BE2C (cell line): Measurements from ENCODE around the gene SRGAP3.

Source experiments
- DNase-seq: peaks from one replicate; pipeline ENCODE4 v3.0.0-alpha.2; 2020
- H3K27me3 ChIP-seq: fragments of 250-450 bp; sonication (Bioruptor Pico); 2 replicates; pipeline ENCODE4 v1.5.1; 2020; ENCODE audit warnings: mild to moderate bottlenecking
- H3K36me3 ChIP-seq: fragments of 250-450 bp; sonication (Bioruptor Pico); 2 replicates; pipeline ENCODE4 v1.5.1; 2020; ENCODE audit warnings: mild to moderate bottlenecking
- H3K4me1 ChIP-seq: fragments of 250-450 bp; sonication (Bioruptor Pico); 2 replicates; pipeline ENCODE4 v1.5.1; 2020
- H3K4me3 ChIP-seq: 2 replicates; pipeline ENCODE4 v1.5.1; 2011; ENCODE audit warnings: low read depth, low read length
- H3K9me3 ChIP-seq: fragments of 250-450 bp; sonication (Bioruptor Pico); 2 replicates; pipeline ENCODE4 v1.5.1; 2020
- CTCF ChIP-seq: IDR thresholded peaks from 2 replicates; pipeline ENCODE4 v1.5.1; 2012; ENCODE audit warnings: mild to moderate bottlenecking, low read depth, low read length

SRGAP3 gene

GRCh38 chr3:9231937-9232336 lies 17.5 kb downstream of the SRGAP3 start:
- no peaks in the 10 kb centered on the region for H3K9me3 ChIP-seq
- no peak for TF ChIP-seq CTCF
- no peak for DNase-seq
- no peaks in the 10 kb centered on the region for H3K27me3 ChIP-seq
- H3K4me1 ChIP-seq: no peaks in the 10 kb centered on the region
- no peaks in the 10 kb centered on the region for H3K36me3 ChIP-seq
- no peak overlapping the region for H3K4me3 ChIP-seq

DNA sequence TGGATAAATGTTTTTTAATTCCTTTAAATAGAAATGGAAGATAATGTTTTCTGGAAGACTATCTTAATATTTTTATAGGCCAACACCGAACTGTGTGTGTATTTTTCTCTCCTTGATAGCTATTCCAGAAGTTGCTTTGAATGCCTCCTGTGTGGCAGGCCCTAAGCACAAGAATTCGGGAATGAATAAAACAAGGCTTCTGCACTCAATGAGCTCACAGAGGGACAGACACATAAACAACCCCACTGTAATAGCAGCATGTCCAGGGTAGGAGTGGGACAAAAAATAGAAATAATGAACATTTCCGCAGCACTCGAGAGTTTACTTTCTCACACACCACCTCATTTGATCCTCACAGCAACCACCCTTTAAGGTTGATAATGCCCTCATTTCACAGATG lies 18.0 kb downstream of the SRGAP3 start:
- no peak for DNase-seq
- Histone ChIP-seq H3K27me3 (no peaks in the 10 kb centered on the region), H3K36me3 (no peaks in the 10 kb centered on the region), H3K9me3 (no peaks in the 10 kb centered on the region), H3K4me1 (no peaks in the 10 kb centered on the region), H3K4me3 (no peak overlapping the region)
- TF ChIP-seq CTCF: no peak

DNA sequence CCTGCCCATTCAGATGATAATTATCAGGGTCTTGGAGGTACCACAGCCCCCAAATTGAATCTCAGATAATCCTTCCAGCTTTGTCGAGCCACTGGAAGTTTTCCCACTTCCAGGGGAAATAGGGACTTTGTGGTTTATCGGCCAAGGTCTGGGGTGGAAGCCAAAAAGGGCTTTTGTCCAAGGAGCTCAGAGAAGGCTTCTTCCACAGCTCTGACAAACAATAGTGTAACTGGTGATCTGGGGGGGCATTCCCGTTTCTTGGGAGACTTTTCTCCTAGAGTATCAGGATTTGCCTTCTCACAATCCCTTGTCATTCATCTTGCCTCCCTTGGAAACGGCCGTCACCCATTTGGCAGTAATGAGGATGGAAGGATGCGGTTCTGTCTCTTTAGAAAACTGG lies 18.4 kb downstream of the SRGAP3 start:
- DNase-seq: no peak
- Histone ChIP-seq H3K4me1 (no peaks in the 10 kb centered on the region), H3K36me3 (no peaks in the 10 kb centered on the region), H3K9me3 (no peaks in the 10 kb centered on the region), H3K27me3 (no peaks in the 10 kb centered on the region), H3K4me3 (no peak overlapping the region)
- no peak for TF ChIP-seq CTCF

GRCh38 chr3:9230596-9230995 lies 18.9 kb downstream of the SRGAP3 start:
- no peak for TF ChIP-seq CTCF
- no peaks in the 10 kb centered on the region for H3K9me3 ChIP-seq
- DNase-seq: no peak
- H3K36me3 ChIP-seq: no peaks in the 10 kb centered on the region
- H3K4me1 ChIP-seq: no peaks in the 10 kb centered on the region
- H3K27me3 ChIP-seq: no peaks in the 10 kb centered on the region
- H3K4me3 ChIP-seq: no peak overlapping the region

DNA sequence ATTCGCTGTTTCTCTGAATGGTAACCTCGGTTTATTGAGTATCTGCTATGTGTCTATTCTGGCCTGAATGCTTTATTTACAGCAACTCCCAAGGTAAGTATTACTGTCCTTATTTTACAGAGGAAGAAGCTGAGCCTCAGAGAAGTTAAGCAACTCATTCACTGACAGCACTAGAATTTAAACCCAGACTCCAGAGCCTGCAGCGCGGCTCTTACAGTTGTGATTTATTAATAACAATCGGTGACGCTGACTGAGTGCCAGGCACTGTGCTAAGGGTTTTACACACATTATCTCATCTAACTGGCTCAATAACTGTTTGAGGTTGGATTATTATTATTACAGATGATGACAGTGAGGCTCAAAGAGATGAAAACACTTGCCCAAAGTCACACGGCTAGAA lies 19.6 kb downstream of the SRGAP3 start:
- no peaks in the 10 kb centered on the region for H3K36me3 ChIP-seq
- TF ChIP-seq CTCF: no peak
- no peak for DNase-seq
- H3K4me1 ChIP-seq: no peaks in the 10 kb centered on the region
- H3K27me3 ChIP-seq: no peaks in the 10 kb centered on the region
- H3K4me3 ChIP-seq: no peak overlapping the region
- no peaks in the 10 kb centered on the region for H3K9me3 ChIP-seq

- H3K27me3 ChIP-seq: no peaks in the 10 kb centered on the region
Observed at GRCh38 chr3:9229325-9229724, 20.1 kb downstream of the SRGAP3 start.

More at GRCh38 chr3:9229325-9229724, 20.1 kb downstream of the SRGAP3 start:
- no peak for DNase-seq
- H3K4me3 ChIP-seq: no peak overlapping the region
- no peaks in the 10 kb centered on the region for H3K36me3 ChIP-seq
- no peaks in the 10 kb centered on the region for H3K9me3 ChIP-seq
- TF ChIP-seq CTCF: no peak
- H3K4me1 ChIP-seq: no peaks in the 10 kb centered on the region
